Epidermal melanocyte (primary cell): ENCODE data around the gene RBBP8NL.
"Not testable (repeated sequence)": the region's sequence is repeated elsewhere in the genome, so short reads cannot be mapped to it uniquely, and the experiment has no call there.

Source experiments
- DNase-seq: peaks from one replicate; pipeline ENCODE4 v3.0.0; 2011; ENCODE audit warnings: low spot score; ENCODE audit not compliant: insufficient read length

Gene RBBP8NL

GRCh38 chr20:62445553-62446340 is 18.4 kb upstream of the RBBP8NL start:
- DNase-seq = no peak

- DNase-seq = no peak
Observed at GRCh38 chr20:62444286-62444685, 16.9 kb upstream of the RBBP8NL start.

GRCh38 chr20:62441987-62442539 is 14.7 kb upstream of the RBBP8NL start:
- DNase-seq = no peak

GRCh38 chr20:62439218-62439617 is 11.9 kb upstream of the RBBP8NL start:
- no peak for DNase-seq

- DNase-seq = no peak
Observed at GRCh38 chr20:62437927-62438326, 10.6 kb upstream of the RBBP8NL start.

- no peak for DNase-seq
Observed at GRCh38 chr20:62437496-62437895, 10.2 kb upstream of the RBBP8NL start.

GRCh38 chr20:62436692-62437091 is 9.4 kb upstream of the RBBP8NL start:
- no peak for DNase-seq

- DNase-seq = no peak
Observed at GRCh38 chr20:62433658-62434497, 6.5 kb upstream of the RBBP8NL start.

GRCh38 chr20:62430866-62431447 is 3.6 kb upstream of the RBBP8NL start:
- DNase-seq = no peak

- DNase-seq = no peak
Observed at GRCh38 chr20:62430311-62430853, 3.0 kb upstream of the RBBP8NL start.

- no peak for DNase-seq
Observed at GRCh38 chr20:62429455-62430310, 2.3 kb upstream of the RBBP8NL start.

- DNase-seq = no peak
Observed at GRCh38 chr20:62428396-62429295, 1.3 kb upstream of the RBBP8NL start.

GRCh38 chr20:62428002-62428372 is 648 bp upstream of the RBBP8NL start:
- DNase-seq = no peak

GRCh38 chr20:62426699-62427131 is 624 bp downstream of the RBBP8NL start:
- DNase-seq = no peak

GRCh38 chr20:62426059-62426348 is 1.3 kb downstream of the RBBP8NL start:
- DNase-seq = not testable (repeated sequence)

- no peak for DNase-seq
Observed at GRCh38 chr20:62425281-62426058, 1.9 kb downstream of the RBBP8NL start.

GRCh38 chr20:62424249-62425107 is 2.9 kb downstream of the RBBP8NL start:
- DNase-seq = no peak

- no peak for DNase-seq
Observed at GRCh38 chr20:62423326-62423706, 4.0 kb downstream of the RBBP8NL start.
